A204.1 (cell line): ENCODE results near the gene TMEM63A.
"Not testable (repeated sequence)": the region's sequence is repeated elsewhere in the genome, so short reads cannot be mapped to it uniquely, and the experiment has no call there.

Experiments
- FAIRE-seq: peaks from 2 replicates; lab custom pipeline; 2012; peaks lifted over from hg19 to GRCh38; lab: Jason Lieb, UNC

The TMEM63A gene

GRCh38 chr1:225844236-225845061, 37.7 kb downstream of the TMEM63A start:
- no peak for FAIRE-seq

GRCh38 chr1:225843426-225843795, 38.8 kb downstream of the TMEM63A start:
- FAIRE-seq: no peak

GRCh38 chr1:225842788-225843425, 39.3 kb downstream of the TMEM63A start:
- FAIRE-seq: no peak

GRCh38 chr1:225842074-225842473, 40.1 kb downstream of the TMEM63A start:
- FAIRE-seq: no peak

GRCh38 chr1:225840713-225841112, 41.5 kb downstream of the TMEM63A start:
- no peak for FAIRE-seq

GRCh38 chr1:225840223-225840610, 42.0 kb downstream of the TMEM63A start:
- no peak for FAIRE-seq

- FAIRE-seq: no peak
Observed at GRCh38 chr1:225838793-225839192, 43.4 kb downstream of the TMEM63A start.

GRCh38 chr1:225836296-225836695, 45.9 kb downstream of the TMEM63A start:
- not testable (repeated sequence) for FAIRE-seq

GRCh38 chr1:225835856-225836255, 46.3 kb downstream of the TMEM63A start:
- FAIRE-seq: no peak

- no peak for FAIRE-seq
Observed at GRCh38 chr1:225834417-225835329, 47.5 kb downstream of the TMEM63A start.

- no peak for FAIRE-seq
Observed at GRCh38 chr1:225830841-225831240, 51.3 kb downstream of the TMEM63A start.

- no peak for FAIRE-seq
Observed at GRCh38 chr1:225828706-225829345, 53.4 kb downstream of the TMEM63A start.

GRCh38 chr1:225827076-225827475, 55.1 kb downstream of the TMEM63A start:
- no peak for FAIRE-seq

GRCh38 chr1:225825607-225826007, 56.6 kb downstream of the TMEM63A start:
- FAIRE-seq: no peak

- FAIRE-seq: no peak
Observed at GRCh38 chr1:225825078-225825477, 57.1 kb downstream of the TMEM63A start.

GRCh38 chr1:225824533-225824941, 57.6 kb downstream of the TMEM63A start:
- no peak for FAIRE-seq

- no peak for FAIRE-seq
Observed at GRCh38 chr1:225823811-225824261, 58.3 kb downstream of the TMEM63A start.

- no peak for FAIRE-seq
Observed at GRCh38 chr1:225822655-225823403, 59.4 kb downstream of the TMEM63A start.

GRCh38 chr1:225820522-225821120, 61.6 kb downstream of the TMEM63A start:
- FAIRE-seq: no peak

- FAIRE-seq: no peak
Observed at GRCh38 chr1:225819346-225820192, 62.6 kb downstream of the TMEM63A start.
